ENCODE results near the gene CBLN3. TPM values are rescaled to one million over a fixed set of nuclear protein-coding genes. Genes with fewer than 3 reads are reported as not detected.

CBLN3 gene
- total RNA-seq, 1 donor from 2014 or later = 2.9 TPM

- DNase-seq = no peak
- H3K4me3 ChIP-seq = no peak overlapping the region
- H3K9me3 ChIP-seq = no peaks in the 10 kb centered on the region
- no peak overlapping the region for H3K27ac ChIP-seq
- TF ChIP-seq CTCF (IDR thresholded peaks at IDR 0.05) = no peak
- peaks cover 6% of the 10 kb centered on the region for H3K36me3 ChIP-seq
- peaks cover 7% of the 10 kb centered on the region for H3K4me1 ChIP-seq
- no peak for ATAC-seq
- intact Hi-C loops (cut with DNase I) = no loop called here
- H3K27me3 ChIP-seq = no peaks in the 10 kb centered on the region
These were observed 13.1 kb downstream of the CBLN3 start for GRCh38 chr14:24416254-24416931.

GRCh38 chr14:24415421-24416253 is 13.8 kb downstream of the CBLN3 start:
- intact Hi-C loops (cut with DNase I) = no loop called here
- DNase-seq = no peak
- H3K9me3 ChIP-seq = no peaks in the 10 kb centered on the region
- TF ChIP-seq CTCF (IDR thresholded peaks at IDR 0.05) = no peak
- peaks cover 6% of the 10 kb centered on the region for H3K36me3 ChIP-seq
- H3K27me3 ChIP-seq = no peaks in the 10 kb centered on the region
- H3K27ac ChIP-seq = no peak overlapping the region
- peaks cover 7% of the 10 kb centered on the region for H3K4me1 ChIP-seq
- H3K4me3 ChIP-seq = no peak overlapping the region
- no peak for ATAC-seq

- H3K4me1 ChIP-seq = peaks cover 7% of the 10 kb centered on the region
- ATAC-seq = no peak
- no peaks in the 10 kb centered on the region for H3K9me3 ChIP-seq
- intact Hi-C loops (cut with DNase I) = no loop called here
- no peaks in the 10 kb centered on the region for H3K27me3 ChIP-seq
- no peak for DNase-seq
- H3K36me3 ChIP-seq = peaks cover 6% of the 10 kb centered on the region
- TF ChIP-seq CTCF (IDR thresholded peaks at IDR 0.05) = no peak
- H3K27ac ChIP-seq = no peak overlapping the region
- H3K4me3 ChIP-seq = no peak overlapping the region
These were observed 14.6 kb downstream of the CBLN3 start for GRCh38 chr14:24414732-24415420.

- no peak for ATAC-seq
- intact Hi-C loops (cut with DNase I) = no loop called here
These were observed 15.4 kb downstream of the CBLN3 start for GRCh38 chr14:24414077-24414476.

More at GRCh38 chr14:24414077-24414476, 15.4 kb downstream of the CBLN3 start:
- no peaks in the 10 kb centered on the region for H3K27me3 ChIP-seq
- no peaks in the 10 kb centered on the region for H3K9me3 ChIP-seq
- H3K36me3 ChIP-seq = peaks cover 11% of the 10 kb centered on the region
- no peak overlapping the region for H3K4me3 ChIP-seq
- no peak for DNase-seq
- no peak overlapping the region for H3K27ac ChIP-seq
- no peak for TF ChIP-seq CTCF (IDR thresholded peaks at IDR 0.05)
- H3K4me1 ChIP-seq = peaks cover 7% of the 10 kb centered on the region
